ENCODE data around the gene EPHB1.

Gene EPHB1

GRCh38 chr3:135017003-135017893, 222.2 kb downstream of the EPHB1 start:
- TF ChIP-seq GATA3 (IDR thresholded peaks at IDR 0.05; ENCODE audit: low read depth, low read length) (no peak), GATA2 (IDR thresholded peaks at IDR 0.05; ENCODE audit: low read depth, low read length) (no peak)

GRCh38 chr3:135018149-135018923, 223.3 kb downstream of the EPHB1 start:
- no peak for TF ChIP-seq GATA3 (IDR thresholded peaks at IDR 0.05; ENCODE audit: low read depth, low read length)
- no peak for TF ChIP-seq GATA2 (IDR thresholded peaks at IDR 0.05; ENCODE audit: low read depth, low read length)

GRCh38 chr3:135020181-135020580, 225.1 kb downstream of the EPHB1 start:
- TF ChIP-seq GATA3 (IDR thresholded peaks at IDR 0.05; ENCODE audit: low read depth, low read length) = no peak
- no peak for TF ChIP-seq GATA2 (IDR thresholded peaks at IDR 0.05; ENCODE audit: low read depth, low read length)

- TF ChIP-seq GATA3 (IDR thresholded peaks at IDR 0.05; ENCODE audit: low read depth, low read length) = no peak
- no peak for TF ChIP-seq GATA2 (IDR thresholded peaks at IDR 0.05; ENCODE audit: low read depth, low read length)
Observed at GRCh38 chr3:135023996-135024658, 229.1 kb downstream of the EPHB1 start.

GRCh38 chr3:135033737-135034136, 238.7 kb downstream of the EPHB1 start:
- TF ChIP-seq GATA3 (IDR thresholded peaks at IDR 0.05; ENCODE audit: low read depth, low read length) = no peak
- TF ChIP-seq GATA2 (IDR thresholded peaks at IDR 0.05; ENCODE audit: low read depth, low read length) = no peak

- no peak for TF ChIP-seq GATA3 (IDR thresholded peaks at IDR 0.05; ENCODE audit: low read depth, low read length)
- TF ChIP-seq GATA2 (IDR thresholded peaks at IDR 0.05; ENCODE audit: low read depth, low read length) = no peak
Observed at GRCh38 chr3:135034291-135034768, 239.3 kb downstream of the EPHB1 start.

GRCh38 chr3:135034891-135035440, 239.9 kb downstream of the EPHB1 start:
- TF ChIP-seq GATA3 (IDR thresholded peaks at IDR 0.05; ENCODE audit: low read depth, low read length) (no peak), GATA2 (IDR thresholded peaks at IDR 0.05; ENCODE audit: low read depth, low read length) (no peak)

GRCh38 chr3:135038186-135038585, 243.1 kb downstream of the EPHB1 start:
- no peak for TF ChIP-seq GATA2 (IDR thresholded peaks at IDR 0.05; ENCODE audit: low read depth, low read length)
- TF ChIP-seq GATA3 (IDR thresholded peaks at IDR 0.05; ENCODE audit: low read depth, low read length) = no peak

- TF ChIP-seq GATA3 (IDR thresholded peaks at IDR 0.05; ENCODE audit: low read depth, low read length) = no peak
- no peak for TF ChIP-seq GATA2 (IDR thresholded peaks at IDR 0.05; ENCODE audit: low read depth, low read length)
Observed at GRCh38 chr3:135040321-135041240, 245.5 kb downstream of the EPHB1 start.

- TF ChIP-seq GATA2 (IDR thresholded peaks at IDR 0.05; ENCODE audit: low read depth, low read length) (no peak), GATA3 (IDR thresholded peaks at IDR 0.05; ENCODE audit: low read depth, low read length) (no peak)
Observed at GRCh38 chr3:135041601-135042000, 246.5 kb downstream of the EPHB1 start.

- TF ChIP-seq GATA3 (IDR thresholded peaks at IDR 0.05; ENCODE audit: low read depth, low read length) (no peak), GATA2 (IDR thresholded peaks at IDR 0.05; ENCODE audit: low read depth, low read length) (no peak)
Observed at GRCh38 chr3:135047061-135047460, 252.0 kb downstream of the EPHB1 start.

- TF ChIP-seq GATA2 (IDR thresholded peaks at IDR 0.05; ENCODE audit: low read depth, low read length) = no peak
- no peak for TF ChIP-seq GATA3 (IDR thresholded peaks at IDR 0.05; ENCODE audit: low read depth, low read length)
Observed at GRCh38 chr3:135050536-135050935, 255.5 kb downstream of the EPHB1 start.

Data from SH-SY5Y (cell line).